ENCODE measurements around the gene YY2.
"Not testable (repeated sequence)": the region's sequence is repeated elsewhere in the genome, so short reads cannot be mapped to it uniquely, and the experiment has no call there.

DNA sequence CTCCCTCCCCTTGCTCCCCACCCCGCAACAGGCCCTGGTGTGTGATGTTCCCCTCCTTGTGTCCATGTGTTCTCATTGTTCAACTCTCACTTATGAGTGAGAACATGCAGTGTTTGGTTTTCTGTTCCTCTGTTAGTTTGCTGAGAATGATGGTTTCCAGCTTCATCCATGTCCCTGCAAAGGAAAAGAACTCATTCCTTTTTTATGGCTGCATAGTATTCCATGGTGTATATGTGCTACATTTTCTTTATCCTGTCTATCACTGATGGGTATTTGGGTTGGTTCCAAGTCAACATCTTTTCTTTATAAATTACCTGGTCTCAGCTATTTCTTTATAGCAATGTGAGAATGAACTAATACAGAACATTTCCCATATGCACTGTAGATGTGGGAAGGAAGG lies 35.6 kb upstream of the YY2 start:
- TF ChIP-seq, protein P1, sequence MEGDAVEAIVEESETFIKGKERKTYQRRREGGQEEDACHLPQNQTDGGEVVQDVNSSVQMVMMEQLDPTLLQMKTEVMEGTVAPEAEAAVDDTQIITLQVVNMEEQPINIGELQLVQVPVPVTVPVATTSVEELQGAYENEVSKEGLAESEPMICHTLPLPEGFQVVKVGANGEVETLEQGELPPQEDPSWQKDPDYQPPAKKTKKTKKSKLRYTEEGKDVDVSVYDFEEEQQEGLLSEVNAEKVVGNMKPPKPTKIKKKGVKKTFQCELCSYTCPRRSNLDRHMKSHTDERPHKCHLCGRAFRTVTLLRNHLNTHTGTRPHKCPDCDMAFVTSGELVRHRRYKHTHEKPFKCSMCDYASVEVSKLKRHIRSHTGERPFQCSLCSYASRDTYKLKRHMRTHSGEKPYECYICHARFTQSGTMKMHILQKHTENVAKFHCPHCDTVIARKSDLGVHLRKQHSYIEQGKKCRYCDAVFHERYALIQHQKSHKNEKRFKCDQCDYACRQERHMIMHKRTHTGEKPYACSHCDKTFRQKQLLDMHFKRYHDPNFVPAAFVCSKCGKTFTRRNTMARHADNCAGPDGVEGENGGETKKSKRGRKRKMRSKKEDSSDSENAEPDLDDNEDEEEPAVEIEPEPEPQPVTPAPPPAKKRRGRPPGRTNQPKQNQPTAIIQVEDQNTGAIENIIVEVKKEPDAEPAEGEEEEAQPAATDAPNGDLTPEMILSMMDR (IDR thresholded peaks at IDR 0.05), result not testable (repeated sequence)
- TF ChIP-seq POLR2A (IDR thresholded peaks at IDR 0.05), result not testable (repeated sequence)

Measured in esophagus squamous epithelium (tissue), 4 donors.